Hepatocyte (in vitro differentiated cells): Measurements from ENCODE around the gene PRKG1.

Experiments
- CTCF ChIP-seq: fragments of 200-600 bp; sonication (generic); IDR thresholded peaks from 2 replicates; pipeline ENCODE4 v1.5.1; 2016; ENCODE audit warnings: antibody characterized with exemption, mild to moderate bottlenecking; ENCODE audit not compliant: poor library complexity
- EZH2phosphoT487 ChIP-seq: fragments of 200-600 bp; sonication (generic); IDR thresholded peaks from one replicate; pipeline ENCODE4 v1.6.1; 2018; ENCODE audit warnings: antibody characterized with exemption, mild to moderate bottlenecking, low read depth, moderate library complexity; ENCODE audit not compliant: unreplicated experiment, severe bottlenecking

- TF ChIP-seq CTCF (no peak), EZH2phosphoT487 (no peak)
Measured at GRCh38 chr10:51269821-51270220, 195.5 kb downstream of the PRKG1 start.
